Panc1 (cell line): ENCODE results near the gene GSG1L. TPM values are rescaled to one million over a fixed set of nuclear protein-coding genes. Genes with fewer than 3 reads are reported as not detected.

Experiments
- ATAC-seq: fragments of 200-7000 bp; cut with Tn5 transposase; 2 replicates; pipeline ENCODE4 v1.9.1; 2020; ENCODE audit warnings: mild to moderate bottlenecking, moderate library complexity
- BruUV-seq: library from RNA; stranded (reverse); fragments of 400-500 nt; replicated peaks from 2 replicates; lab custom pipeline; 2021; lab: Mats Ljungman, UMichigan
- CTCF ChIA-PET: fragments of 300-600 bp; sonication (Branson Sonifier 250); formaldehyde crosslinking; loops from one replicate; lab custom pipeline; 2022; ENCODE audit warnings: antibody characterized with exemption; lab: Charles Lee
- POLR2A ChIA-PET: fragments of 300-600 bp; sonication (Branson Sonifier 250); formaldehyde crosslinking; loops from one replicate; lab custom pipeline; 2022; ENCODE audit warnings: antibody characterized with exemption; lab: Charles Lee
- DNase-seq: peaks from one replicate; pipeline ENCODE4 v3.0.0-alpha.2; 2010; ENCODE audit warnings: low read depth, low spot score
- H3K27ac ChIP-seq: 2 replicates; pipeline ENCODE4 v1.5.1; 2011; ENCODE audit warnings: mild to moderate bottlenecking, low read length, inconsistent platforms
- H3K27me3 ChIP-seq: fragments of 200-500 bp; sonication (Bioruptor generic); 2 replicates; pipeline ENCODE4 v1.6.0; 2014; ENCODE audit warnings: low read length, inconsistent platforms; ENCODE audit not compliant: control insufficient read depth, insufficient read depth
- H3K36me3 ChIP-seq: fragments of 200-500 bp; sonication (Bioruptor generic); 2 replicates; pipeline ENCODE4 v1.5.1; 2014; ENCODE audit warnings: inconsistent platforms, mild to moderate bottlenecking, low read length, moderate library complexity; ENCODE audit not compliant: control insufficient read depth, insufficient read depth
- H3K4me1 ChIP-seq: 2 replicates; pipeline ENCODE4 v1.5.1; 2011; ENCODE audit warnings: inconsistent platforms, mild to moderate bottlenecking, low read length, moderate library complexity; ENCODE audit not compliant: control insufficient read depth, insufficient read depth
- H3K4me3 ChIP-seq, 2 experiments: 2 replicates each; pipeline ENCODE4 v1.5.1; 2011 to 2012; ENCODE audit warnings: low read depth in 2 of 2, low read length in 2 of 2, mild to moderate bottlenecking in 2 of 2, inconsistent platforms in 1 of 2, moderate library complexity in 1 of 2
- H3K9me3 ChIP-seq: fragments of 200-500 bp; sonication (Bioruptor generic); 2 replicates; pipeline ENCODE4 v1.5.1; 2014; ENCODE audit warnings: low read depth, mild to moderate bottlenecking, inconsistent platforms, low read length, moderate library complexity; ENCODE audit not compliant: control insufficient read depth, insufficient read depth
- POLR2AphosphoS5 ChIP-seq: IDR thresholded peaks from 2 replicates; pipeline ENCODE4 v1.6.1; 2012; ENCODE audit warnings: mild to moderate bottlenecking, low read depth, low read length, moderate library complexity
- SIN3A ChIP-seq: IDR thresholded peaks from 2 replicates; pipeline ENCODE4 v1.6.1; 2012; ENCODE audit warnings: low read depth, mild to moderate bottlenecking, low read length, moderate library complexity, borderline replicate concordance; ENCODE audit not compliant: insufficient read depth
- TCF7L2 ChIP-seq: IDR thresholded peaks from 2 replicates; pipeline ENCODE4 v1.6.1; 2011; ENCODE audit warnings: mild to moderate bottlenecking, low read depth, low read length, inconsistent platforms
- in situ Hi-C: cut with HindIII; loops from 2 replicates; pipeline ENCODE4 v1.10.0; 2016; ENCODE audit warnings: low sequenced_read_pairs, low pct_unique_long_range_greater_than_20kb
- intact Hi-C: fragments of 100-400 bp; cut with micrococcal nuclease; formaldehyde crosslinking; loops from one replicate; pipeline ENCODE4 v1.10.0; 2022; ENCODE audit not compliant: unreplicated experiment
- total RNA-seq: library from RNA; stranded (reverse); gene quantifications from one replicate; pipeline ENCODE4 v1.2.1, GENCODE V29; 2021; ENCODE audit not compliant: unreplicated experiment
- TF ChIP-seq, protein P1 (sequence below), 2 experiments: IDR thresholded peaks; 2 replicates each; pipeline ENCODE4 v1.6.1; 2011 to 2012; ENCODE audit warnings: low read depth in 2 of 2, control low read depth in 1 of 2, low read length in 1 of 2, mild to moderate bottlenecking in 1 of 2, moderate library complexity in 1 of 2; ENCODE audit not compliant: insufficient read depth in 1 of 2
- TF ChIP-seq, protein P2 (sequence below): fragments of 450-650 bp; IDR thresholded peaks from 2 replicates; pipeline ENCODE4 v1.5.1; 2017; ENCODE audit warnings: mild to moderate bottlenecking

GSG1L gene
- total RNA-seq, 1 experiment from 2014 or later = 0.08 TPM

DNA sequence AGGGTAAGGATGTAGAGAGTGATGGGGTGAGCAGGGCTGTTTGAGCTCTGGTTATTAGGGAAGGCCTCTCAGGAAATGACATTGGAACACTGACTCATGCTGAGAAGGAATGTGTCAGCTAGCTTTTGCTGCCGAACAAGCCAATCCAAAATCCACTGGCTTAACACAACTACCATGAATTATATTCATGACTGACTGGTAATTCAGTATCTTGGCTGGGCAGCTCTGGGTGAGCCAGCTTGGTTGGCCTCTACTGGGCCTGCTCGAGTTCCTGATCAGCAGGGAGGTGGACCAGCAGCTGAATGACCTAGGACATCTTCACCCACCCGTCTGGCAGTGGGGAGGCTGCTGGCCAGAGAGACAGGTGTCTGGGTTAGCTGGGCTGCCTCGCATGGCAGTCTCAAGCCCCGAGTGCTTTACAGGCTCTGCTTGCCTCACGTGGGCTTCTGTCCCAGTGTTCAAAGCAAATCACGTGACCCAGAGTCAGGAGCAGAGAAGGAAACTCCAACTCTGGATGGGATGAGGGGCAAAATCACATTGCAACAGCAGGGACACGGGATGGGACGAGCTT lies 304.1 kb downstream of the GSG1L start:
- no TSS peak for BruUV-seq
- TF ChIP-seq POLR2AphosphoS5 (no peak), TCF7L2 (no peak), SIN3A (no peak)
- TF ChIP-seq, protein P1, sequence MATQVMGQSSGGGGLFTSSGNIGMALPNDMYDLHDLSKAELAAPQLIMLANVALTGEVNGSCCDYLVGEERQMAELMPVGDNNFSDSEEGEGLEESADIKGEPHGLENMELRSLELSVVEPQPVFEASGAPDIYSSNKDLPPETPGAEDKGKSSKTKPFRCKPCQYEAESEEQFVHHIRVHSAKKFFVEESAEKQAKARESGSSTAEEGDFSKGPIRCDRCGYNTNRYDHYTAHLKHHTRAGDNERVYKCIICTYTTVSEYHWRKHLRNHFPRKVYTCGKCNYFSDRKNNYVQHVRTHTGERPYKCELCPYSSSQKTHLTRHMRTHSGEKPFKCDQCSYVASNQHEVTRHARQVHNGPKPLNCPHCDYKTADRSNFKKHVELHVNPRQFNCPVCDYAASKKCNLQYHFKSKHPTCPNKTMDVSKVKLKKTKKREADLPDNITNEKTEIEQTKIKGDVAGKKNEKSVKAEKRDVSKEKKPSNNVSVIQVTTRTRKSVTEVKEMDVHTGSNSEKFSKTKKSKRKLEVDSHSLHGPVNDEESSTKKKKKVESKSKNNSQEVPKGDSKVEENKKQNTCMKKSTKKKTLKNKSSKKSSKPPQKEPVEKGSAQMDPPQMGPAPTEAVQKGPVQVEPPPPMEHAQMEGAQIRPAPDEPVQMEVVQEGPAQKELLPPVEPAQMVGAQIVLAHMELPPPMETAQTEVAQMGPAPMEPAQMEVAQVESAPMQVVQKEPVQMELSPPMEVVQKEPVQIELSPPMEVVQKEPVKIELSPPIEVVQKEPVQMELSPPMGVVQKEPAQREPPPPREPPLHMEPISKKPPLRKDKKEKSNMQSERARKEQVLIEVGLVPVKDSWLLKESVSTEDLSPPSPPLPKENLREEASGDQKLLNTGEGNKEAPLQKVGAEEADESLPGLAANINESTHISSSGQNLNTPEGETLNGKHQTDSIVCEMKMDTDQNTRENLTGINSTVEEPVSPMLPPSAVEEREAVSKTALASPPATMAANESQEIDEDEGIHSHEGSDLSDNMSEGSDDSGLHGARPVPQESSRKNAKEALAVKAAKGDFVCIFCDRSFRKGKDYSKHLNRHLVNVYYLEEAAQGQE (IDR thresholded peaks at IDR 0.05; ENCODE audit: insufficient read depth in 1 of 2, low read depth in 2 of 2, low read length in 1 of 2) = no peak
- TF ChIP-seq, protein P2, sequence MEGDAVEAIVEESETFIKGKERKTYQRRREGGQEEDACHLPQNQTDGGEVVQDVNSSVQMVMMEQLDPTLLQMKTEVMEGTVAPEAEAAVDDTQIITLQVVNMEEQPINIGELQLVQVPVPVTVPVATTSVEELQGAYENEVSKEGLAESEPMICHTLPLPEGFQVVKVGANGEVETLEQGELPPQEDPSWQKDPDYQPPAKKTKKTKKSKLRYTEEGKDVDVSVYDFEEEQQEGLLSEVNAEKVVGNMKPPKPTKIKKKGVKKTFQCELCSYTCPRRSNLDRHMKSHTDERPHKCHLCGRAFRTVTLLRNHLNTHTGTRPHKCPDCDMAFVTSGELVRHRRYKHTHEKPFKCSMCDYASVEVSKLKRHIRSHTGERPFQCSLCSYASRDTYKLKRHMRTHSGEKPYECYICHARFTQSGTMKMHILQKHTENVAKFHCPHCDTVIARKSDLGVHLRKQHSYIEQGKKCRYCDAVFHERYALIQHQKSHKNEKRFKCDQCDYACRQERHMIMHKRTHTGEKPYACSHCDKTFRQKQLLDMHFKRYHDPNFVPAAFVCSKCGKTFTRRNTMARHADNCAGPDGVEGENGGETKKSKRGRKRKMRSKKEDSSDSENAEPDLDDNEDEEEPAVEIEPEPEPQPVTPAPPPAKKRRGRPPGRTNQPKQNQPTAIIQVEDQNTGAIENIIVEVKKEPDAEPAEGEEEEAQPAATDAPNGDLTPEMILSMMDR = no peak
- Histone ChIP-seq H3K36me3 (no peaks in the 10 kb centered on the region), H3K4me1 (no peaks in the 10 kb centered on the region), H3K27me3 (no peaks in the 10 kb centered on the region), H3K9me3 (peaks cover 2% of the 10 kb centered on the region; the same call in 1 of the 2 replicates), H3K4me3 (no peak overlapping the region), H3K27ac (no peak overlapping the region)
- intact Hi-C loops = no loop called here
- ChIA-PET CTCF (no interaction called here), POLR2A (no interaction called here)
- no peak for ATAC-seq
- in situ Hi-C loops = no loop called here
- DNase-seq = no peak

DNA sequence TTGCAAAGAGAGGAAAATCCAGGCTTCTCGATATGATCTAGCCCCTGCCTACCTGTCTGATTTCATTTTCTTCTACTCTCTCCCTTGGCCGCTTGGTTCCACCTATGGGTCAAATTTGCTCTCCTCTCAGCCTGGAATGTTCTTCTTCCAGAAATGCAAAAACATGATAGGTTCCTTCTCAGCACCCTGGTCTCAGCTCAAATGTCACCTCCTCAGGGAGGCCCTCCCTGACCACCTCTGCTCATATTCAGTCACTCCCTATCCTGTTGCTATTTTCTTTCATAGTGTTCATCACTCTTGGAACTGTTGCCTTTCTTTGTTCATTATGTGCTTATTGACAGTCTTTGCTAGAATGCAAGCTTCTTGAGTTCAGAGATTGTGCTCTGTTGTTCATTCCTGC lies 305.0 kb downstream of the GSG1L start:
- CTCF ChIA-PET = no interaction called here
- no peak for TF ChIP-seq POLR2AphosphoS5
- TF ChIP-seq, protein P1 (IDR thresholded peaks at IDR 0.05; ENCODE audit: insufficient read depth in 1 of 2, low read depth in 2 of 2, low read length in 1 of 2) = no peak
- no peak for TF ChIP-seq SIN3A
- TF ChIP-seq, protein P2 = no peak
- TF ChIP-seq TCF7L2 = no peak
- Histone ChIP-seq H3K27ac (no peak overlapping the region), H3K4me3 (no peak overlapping the region), H3K36me3 (no peaks in the 10 kb centered on the region), H3K27me3 (no peaks in the 10 kb centered on the region), H3K4me1 (no peaks in the 10 kb centered on the region), H3K9me3 (no peaks in the 10 kb centered on the region)
- POLR2A ChIA-PET = no interaction called here
- in situ Hi-C loops = no loop called here
- intact Hi-C loops = no loop called here
- no peak for ATAC-seq
- DNase-seq = no peak
- no TSS peak for BruUV-seq
